Endothelial cell of umbilical vein (primary cell): Measurements from ENCODE around the gene FANK1.
"Not testable (repeated sequence)": the region's sequence is repeated elsewhere in the genome, so short reads cannot be mapped to it uniquely, and the experiment has no call there.

Experiments used
- CTCF ChIP-seq, 2 donors: IDR thresholded peaks; 1 replicate in 1 of 2; 2 replicates in 1 of 2; pipeline ENCODE4 v1.5.1; 2011; ENCODE audit warnings: low read length in 2 of 2, mild to moderate bottlenecking in 2 of 2, moderate library complexity in 2 of 2, control low read depth in 1 of 2, inconsistent platforms in 1 of 2, low read depth in 1 of 2; ENCODE audit not compliant: insufficient read depth in 1 of 2; ENCODE audit errors: extremely low read depth in 1 of 2
- EZH2 ChIP-seq: IDR thresholded peaks from 2 replicates; pipeline ENCODE4 v1.6.1; 2012; ENCODE audit warnings: borderline replicate concordance, low read depth, mild to moderate bottlenecking, moderate library complexity, low read length, inconsistent platforms; ENCODE audit not compliant: severe bottlenecking
- JUN ChIP-seq: IDR thresholded peaks from 2 replicates; pipeline ENCODE4 v1.6.1; 2011; ENCODE audit warnings: borderline replicate concordance, low read depth; ENCODE audit not compliant: insufficient read length, insufficient read depth
- MAX ChIP-seq: IDR thresholded peaks from 2 replicates; pipeline ENCODE4 v1.6.1; 2011; ENCODE audit not compliant: insufficient read depth, insufficient read length
- MYC ChIP-seq: IDR thresholded peaks from one replicate; pipeline ENCODE4 v1.6.1; 2011; ENCODE audit warnings: mild to moderate bottlenecking, low read depth, low read length
- POLR2A ChIP-seq: IDR thresholded peaks from 2 replicates; pipeline ENCODE4 v1.6.1; 2012; ENCODE audit warnings: low read depth, mild to moderate bottlenecking, control low read depth, low read length

- not testable (repeated sequence) for TF ChIP-seq CTCF (IDR thresholded peaks at IDR 0.05; ENCODE audit: extremely low read depth in 1 of 2, insufficient read depth in 1 of 2, low read depth in 1 of 2, low read length in 2 of 2); POLR2A; EZH2; MYC; MAX; JUN
Measured at GRCh38 chr10:125894176-125894575, 2.2 kb upstream of the FANK1 start.
